Measurements from ENCODE around the gene CD247.

Gene CD247

GRCh38 chr1:167511374-167511986 lies 6.8 kb downstream of the CD247 start:
- ATAC-seq, result no peak

DNA sequence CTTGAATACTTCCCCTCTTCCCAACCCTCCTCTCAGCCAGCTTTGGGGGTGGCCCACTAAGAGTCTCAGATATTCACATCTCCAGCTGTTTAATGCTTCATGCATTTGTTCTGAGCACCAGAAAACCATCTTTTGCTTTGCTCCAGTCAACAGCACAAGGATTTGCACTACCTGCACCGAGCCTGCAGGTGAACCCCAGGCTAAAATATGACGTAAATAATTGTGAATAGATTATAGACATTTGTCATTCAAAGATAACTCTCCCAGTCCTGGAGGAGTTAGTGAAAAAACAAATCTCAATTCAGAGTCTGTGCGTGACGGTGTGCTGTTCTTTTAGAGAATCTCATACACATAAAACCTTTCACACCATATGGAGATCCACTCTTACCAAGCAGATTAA lies 7.4 kb downstream of the CD247 start:
- no peak for ATAC-seq

- peak in 1 of 2 donors; percentile 17 for ATAC-seq
Measured at GRCh38 chr1:167510244-167510643, 8.1 kb downstream of the CD247 start.

DNA sequence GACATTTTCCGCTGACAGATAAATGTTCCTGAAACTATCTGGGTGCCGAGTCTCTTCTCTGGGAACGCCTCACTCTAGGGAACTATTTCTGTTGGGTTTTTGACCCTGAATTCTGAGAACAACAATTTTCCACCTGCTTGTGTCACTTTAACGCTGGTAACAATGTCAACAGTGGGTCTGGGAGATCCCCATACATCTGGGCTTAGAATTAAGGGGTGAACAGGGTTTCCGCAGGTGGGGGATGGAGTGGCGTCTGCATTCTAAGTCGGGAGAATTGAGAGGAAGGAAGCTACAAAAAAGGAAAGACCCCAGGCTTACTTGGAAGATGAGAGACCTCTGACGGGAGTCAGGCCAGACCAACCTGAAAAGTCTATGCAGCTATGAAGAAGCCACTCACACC lies 8.7 kb downstream of the CD247 start:
- no peak for ATAC-seq

DNA sequence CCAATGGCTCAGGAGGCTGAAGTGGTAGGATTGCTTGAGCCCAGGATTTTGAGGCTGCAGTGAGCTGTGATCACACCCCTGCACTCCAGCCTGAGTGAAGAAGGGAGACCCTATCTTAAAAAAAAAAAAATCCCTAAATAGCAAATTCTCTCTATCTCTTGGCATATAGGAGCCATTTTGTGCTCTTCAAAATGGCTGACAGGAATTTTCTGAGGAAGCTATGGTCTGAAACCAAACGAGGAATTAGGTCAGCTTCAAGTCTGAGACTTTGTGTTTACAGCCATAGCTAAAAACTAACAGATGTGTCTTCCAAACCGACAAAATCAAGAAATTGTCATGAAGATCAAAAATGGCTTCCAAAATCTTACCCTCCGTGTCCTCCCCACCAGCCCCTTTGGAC lies 10.6 kb downstream of the CD247 start:
- ATAC-seq, result no peak

DNA sequence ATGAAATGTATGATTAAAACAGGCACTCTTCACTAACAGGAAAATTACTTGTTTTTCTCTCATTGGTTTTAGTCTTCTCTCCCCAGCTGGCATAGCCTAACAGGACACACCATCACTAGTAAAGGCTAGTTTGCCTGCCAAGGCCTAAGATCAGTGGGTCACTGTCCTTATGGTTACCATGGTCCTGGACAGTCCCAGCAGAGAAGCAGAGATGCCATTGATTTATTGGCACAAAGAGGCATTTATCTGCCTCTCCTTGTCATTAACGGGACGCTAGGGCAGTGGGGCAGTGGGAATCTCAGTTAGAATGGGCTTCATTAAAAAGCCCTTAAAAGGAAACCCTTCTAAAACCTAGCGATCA lies 13.9 kb downstream of the CD247 start:
- no peak for ATAC-seq

- ATAC-seq, result no peak
Measured at GRCh38 chr1:167503626-167504466, 14.5 kb downstream of the CD247 start.

DNA sequence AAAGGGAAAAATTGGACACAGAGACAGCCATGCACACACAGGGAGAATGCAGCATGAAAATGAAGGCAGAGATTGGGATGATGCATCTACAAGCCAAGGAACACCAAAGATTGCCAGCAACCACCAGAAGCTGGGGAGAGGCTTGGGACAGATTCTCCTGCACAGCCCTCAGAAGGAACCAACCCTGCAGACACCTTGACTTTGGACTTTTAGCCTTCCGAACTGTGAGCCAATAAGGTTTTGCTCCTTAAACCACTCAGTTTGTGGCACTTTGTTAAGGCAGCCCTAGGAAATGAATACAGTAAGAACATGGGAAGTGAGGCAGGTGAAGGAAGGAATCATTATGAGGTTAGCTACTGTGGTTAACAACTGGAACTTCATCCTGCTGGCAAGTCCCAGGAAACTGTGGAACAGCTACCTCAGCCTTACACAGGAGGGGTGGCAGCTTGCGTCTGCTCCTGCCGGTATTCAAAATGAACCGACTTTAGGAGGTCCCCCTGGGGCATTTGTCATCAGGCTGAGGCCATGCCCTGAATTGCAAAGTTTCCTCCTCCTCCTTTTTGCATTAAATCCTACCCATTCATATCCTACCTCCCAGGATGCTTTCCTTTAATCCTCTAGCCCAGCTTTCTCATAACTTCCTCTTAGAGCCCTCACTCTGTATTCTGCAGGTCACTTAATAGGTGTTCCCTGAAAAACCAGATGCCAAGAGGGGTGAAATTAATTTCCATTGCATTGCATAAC lies 15.4 kb downstream of the CD247 start:
- ATAC-seq, result no peak

DNA sequence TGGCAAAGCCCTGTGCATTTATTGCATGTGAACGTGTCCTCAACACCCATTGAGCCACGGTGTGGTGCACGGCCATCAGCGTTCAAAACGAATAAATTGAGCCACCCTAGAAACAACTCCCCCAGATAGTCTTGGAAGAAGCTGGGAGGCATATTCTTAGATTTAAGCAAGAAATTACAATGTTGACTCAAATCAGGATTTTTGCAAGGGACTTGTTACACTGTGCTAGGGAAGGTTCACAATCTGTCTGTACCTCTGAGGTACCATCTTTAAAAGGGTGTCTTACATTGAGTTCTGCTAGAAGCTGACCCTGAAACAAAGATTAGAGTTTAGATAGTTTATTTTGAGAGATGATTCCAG lies 16.2 kb downstream of the CD247 start:
- no peak for ATAC-seq

DNA sequence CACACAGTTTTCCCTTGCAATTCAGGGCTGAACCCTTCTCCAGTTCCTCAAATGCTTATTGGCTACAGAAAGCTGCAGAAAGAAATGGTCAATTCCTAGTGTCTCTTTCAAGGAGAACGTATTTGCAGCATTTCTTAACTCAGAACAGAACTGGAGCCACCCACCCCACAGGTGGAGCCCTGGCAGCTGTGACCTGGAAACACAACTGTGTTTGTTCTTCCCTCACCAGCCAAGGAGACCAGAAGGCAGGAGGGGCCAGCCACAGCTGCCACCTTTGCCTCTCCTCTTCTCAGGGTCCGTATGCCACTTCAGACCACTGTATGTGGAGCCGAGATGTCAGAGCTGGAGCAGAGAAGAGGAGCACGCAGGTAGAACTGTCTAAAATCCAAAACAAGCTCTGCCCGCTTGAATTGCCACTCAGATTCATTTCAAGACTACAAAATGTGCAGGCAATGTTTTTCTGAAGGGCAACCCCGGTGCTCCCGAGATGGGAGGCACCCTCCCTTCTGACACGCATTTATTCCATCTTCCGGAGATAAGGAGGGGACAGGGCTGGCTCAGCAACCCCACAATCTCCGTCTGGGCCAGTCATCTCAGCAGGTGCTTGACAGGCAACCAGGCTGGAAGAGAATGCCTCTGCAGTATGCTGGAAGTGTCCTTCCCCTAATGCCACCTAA lies 16.7 kb downstream of the CD247 start:
- peak; percentile 16 to 37 for ATAC-seq

DNA sequence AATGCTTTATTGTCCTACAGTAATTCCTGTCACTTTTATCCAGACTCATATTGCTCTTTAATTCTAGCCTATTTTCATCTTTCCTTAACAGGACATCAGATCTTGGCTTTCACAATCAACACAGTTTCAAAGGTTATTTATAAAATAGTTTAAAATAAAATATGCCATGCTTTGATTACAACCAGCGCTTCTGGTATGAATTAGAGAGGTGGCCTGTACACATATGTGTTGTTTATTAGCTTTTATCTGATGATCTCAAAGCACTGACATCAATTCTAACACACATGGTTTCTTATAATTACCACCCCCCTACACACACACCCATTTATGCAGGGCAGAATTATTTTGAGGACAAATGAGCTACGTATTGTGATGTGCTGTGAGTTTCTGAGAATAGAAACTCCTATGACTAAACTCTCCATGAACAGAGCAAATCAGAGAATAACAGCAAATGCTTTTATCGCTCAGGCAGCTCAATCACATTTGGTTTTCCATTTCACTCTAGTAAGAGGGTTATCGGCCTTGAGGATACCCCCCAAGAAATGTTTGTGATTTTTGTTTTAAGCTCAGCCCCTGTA lies 18.0 kb downstream of the CD247 start:
- peak; percentile 88 to 90 for ATAC-seq

- ATAC-seq, result peak; percentile 35 to 48
Measured at GRCh38 chr1:167499664-167500101, 18.6 kb downstream of the CD247 start.

DNA sequence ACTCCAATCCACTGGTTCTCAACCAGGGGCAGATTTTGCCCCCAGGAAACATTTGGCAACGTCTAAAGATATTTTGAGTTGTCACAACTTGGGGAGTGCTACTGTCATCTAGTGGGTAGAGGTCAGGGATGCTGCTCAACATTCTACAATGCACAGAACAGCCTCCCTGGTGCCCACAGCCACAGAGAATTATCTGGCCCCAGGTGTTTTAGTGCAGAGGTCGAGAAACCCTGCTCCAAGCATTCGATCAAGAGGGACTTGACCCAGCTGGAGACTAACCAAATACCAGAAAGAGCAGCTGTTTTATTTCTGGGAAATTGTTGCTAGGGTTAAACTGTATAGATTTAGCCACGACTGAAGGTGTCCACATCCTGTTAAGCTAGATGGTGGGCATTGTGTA lies 19.2 kb downstream of the CD247 start:
- ATAC-seq, result no peak

DNA sequence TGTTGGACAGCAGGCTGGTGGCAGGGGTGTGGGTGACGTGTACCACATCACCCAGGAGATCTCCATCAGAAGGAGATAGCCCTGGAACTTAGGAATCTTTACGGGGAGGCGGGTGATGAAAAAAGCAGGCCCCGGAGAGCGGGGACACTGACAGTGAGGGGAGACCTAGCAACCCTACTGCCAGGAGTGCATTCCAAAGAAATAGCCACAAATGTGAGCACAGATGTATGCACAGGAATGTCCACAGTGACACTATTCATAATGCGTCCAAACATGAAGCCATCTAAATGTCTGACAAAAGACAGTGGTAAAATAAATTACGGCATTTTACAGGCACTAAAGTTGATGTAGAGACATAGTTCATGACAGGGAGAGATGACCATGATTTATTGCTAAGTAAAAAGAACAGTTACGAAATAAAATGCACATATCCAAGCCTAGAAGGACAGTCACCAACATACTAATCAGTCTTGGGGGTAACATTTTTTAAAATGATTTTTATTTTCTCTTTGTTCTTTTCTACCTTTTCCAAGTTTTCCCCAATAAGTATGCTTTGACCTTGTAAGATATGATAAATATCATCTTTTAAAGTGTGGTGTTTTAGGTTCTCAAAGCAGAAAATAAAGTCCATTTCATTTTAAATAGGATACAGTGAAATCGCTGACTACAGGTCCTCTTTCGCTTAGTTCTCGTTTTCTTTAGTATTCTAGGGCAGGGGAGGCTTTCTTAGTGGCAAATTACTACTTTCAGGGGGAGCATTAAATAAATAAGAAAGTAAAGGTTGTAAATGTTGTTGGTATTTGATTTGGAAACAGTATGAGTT lies 21.3 kb downstream of the CD247 start:
- ATAC-seq, result no peak

DNA sequence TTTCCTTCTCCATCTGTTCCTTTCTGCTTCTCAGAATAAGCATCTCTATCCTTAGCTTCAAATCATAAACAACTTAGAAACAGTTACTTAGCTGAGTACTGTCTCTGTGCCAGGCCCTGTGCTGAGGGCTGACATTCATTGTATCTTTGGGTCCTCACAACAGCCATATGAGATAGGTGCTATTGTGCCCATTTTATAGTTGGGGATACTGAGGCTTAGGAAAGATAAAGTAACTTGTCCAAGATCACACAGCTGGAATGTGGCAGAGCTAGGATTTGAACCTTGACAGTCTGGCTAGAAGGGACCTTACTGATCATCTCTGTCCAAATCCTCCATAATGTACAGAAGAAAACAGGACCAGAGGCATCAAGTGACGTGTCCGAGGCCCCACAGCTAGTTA lies 25.0 kb downstream of the CD247 start:
- no peak for ATAC-seq

DNA sequence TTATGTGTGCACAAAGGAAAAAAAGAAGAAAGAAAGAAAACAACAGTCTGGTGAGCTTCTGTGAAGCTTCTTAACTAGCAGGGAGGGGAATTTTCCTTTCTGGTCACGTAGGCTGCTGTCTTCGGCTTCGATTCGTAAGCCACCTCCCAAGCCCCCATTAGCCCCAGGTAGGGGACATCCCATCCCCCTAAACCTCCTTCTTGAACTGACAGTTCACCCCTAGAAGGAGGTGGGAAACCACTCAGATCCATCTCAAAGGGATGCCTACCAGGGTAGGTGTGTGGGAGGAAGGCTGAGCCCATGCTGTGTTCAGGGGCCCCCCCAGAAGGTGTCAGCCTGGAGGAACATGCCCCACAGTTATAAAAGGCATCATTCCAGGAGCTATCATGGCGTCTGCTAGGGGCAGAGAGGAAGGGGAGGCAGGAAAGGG lies 25.8 kb downstream of the CD247 start:
- peak; percentile 33 to 37 for ATAC-seq

GRCh38 chr1:167491586-167492461 lies 26.5 kb downstream of the CD247 start:
- ATAC-seq, result peak; percentile 44 to 71

DNA sequence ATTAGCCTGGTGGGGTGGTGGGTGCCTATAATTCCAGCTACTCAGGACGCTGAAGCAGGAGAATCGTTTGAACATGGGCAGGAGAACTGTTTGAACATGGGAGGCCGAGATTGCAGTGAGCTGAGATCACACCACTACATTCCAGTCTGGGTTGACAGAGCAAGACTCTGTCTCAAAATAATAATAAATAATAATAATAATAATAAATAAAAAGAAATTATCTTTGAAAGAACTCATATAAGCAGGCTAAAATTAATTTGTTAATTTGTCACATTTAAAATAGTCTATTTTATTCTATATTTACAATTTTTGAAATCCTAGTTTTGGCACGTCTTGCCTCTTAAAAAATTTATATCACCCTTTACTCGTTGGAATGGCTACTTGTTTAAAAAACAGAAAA lies 27.6 kb downstream of the CD247 start:
- ATAC-seq, result no peak

DNA sequence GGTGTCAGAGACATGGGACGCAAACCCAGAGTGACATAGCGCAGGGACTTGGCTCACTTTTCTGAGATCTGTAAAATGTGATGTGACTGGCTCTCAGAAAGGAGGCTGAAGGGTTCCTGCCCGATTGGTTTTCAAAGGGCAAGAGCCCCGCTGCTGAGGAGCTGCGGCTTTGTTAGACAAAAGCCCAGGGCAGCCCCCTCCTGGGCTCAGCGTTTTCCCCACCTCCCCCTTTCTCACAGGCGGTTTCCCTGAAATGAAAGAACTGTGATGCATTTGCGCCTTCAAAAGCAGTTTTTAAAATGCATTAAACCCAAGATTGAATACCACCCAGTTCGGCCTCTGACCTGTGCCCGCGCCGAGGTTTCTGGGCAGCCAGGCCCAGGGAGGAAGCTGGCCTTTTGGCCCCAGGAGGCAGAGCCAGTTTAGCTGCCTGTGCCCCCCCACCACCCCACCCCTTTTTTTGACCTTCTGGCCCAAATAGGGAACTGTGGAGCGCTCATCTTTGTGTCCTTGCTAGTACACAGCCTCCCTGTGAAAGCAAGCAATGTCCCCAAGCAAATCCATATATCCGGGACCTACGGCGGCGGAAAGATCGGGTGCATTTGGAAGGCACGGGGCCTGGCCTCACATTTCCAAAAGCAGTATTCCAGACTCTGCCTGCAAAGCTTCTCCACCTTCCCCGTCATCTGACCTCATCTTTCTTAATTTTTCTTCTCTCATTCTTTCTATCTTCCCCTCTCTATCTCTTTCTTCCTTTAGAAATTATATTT lies 28.6 kb downstream of the CD247 start:
- peak; percentile 52 to 64 for ATAC-seq

DNA sequence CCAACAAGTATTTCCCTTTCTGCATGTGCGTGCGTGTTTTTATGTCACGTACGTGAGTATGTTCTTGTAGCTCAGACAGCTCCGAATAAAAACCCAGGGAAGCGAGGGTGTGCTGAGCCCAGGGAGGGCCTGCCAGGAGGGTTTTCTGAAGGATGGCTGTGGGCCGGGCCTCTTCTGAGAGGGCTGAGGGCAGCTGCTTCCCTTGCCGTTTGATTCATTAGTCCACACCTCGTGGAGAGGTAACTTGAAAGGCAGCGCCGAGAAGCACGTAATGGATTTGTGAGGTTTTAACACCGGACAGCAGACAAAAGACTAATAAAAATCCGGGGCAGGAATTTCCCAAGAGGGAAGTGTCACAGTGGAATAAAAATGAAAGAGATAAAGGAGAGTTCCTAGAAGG lies 29.5 kb downstream of the CD247 start:
- ATAC-seq, result no peak
